ENCODE results near the gene ETF1. TPM values are rescaled to one million over a fixed set of nuclear protein-coding genes. Genes with fewer than 3 reads are reported as not detected.

The ETF1 gene
- polyA plus RNA-seq = 10 to 100 TPM; 40.7 to 57.6 (median 53.1) TPM
- long read RNA-seq, donor 1, transcript ETF1-201 (11 exons, 3,742 nt) = major isoform, 13 of 31 reads
- long read RNA-seq, donor 1, partial matches to known transcripts = 17 of 31 reads
- long read RNA-seq, donor 1, other reads (novel, unspliced or antisense) = 0 of 31 reads
- long read RNA-seq, donor 2, partial matches to known transcripts = 0 of 3 reads
- long read RNA-seq, donor 2, other reads (novel, unspliced or antisense) = 0 of 3 reads
- long read RNA-seq, donor 3, transcript ETF1-201 (11 exons, 3,742 nt) = major isoform, 8 of 8 reads
- long read RNA-seq, donor 3, partial matches to known transcripts = 0 of 8 reads
- long read RNA-seq, donor 3, other reads (novel, unspliced or antisense) = 0 of 8 reads
- long read RNA-seq, donor 4 = 0 reads
- long read RNA-seq, donor 5, partial matches to known transcripts = 0 of 1 reads
- long read RNA-seq, donor 5, other reads (novel, unspliced or antisense) = 0 of 1 reads
- long read RNA-seq, donor 6, transcript ETF1-201 (11 exons, 3,742 nt) = major isoform, 8 of 13 reads
- long read RNA-seq, donor 6, partial matches to known transcripts = 5 of 13 reads
- long read RNA-seq, donor 6, other reads (novel, unspliced or antisense) = 0 of 13 reads
- long read RNA-seq, donor 7, transcript ETF1-201 (11 exons, 3,742 nt) = major isoform, 8 of 19 reads
- long read RNA-seq, donor 7, partial matches to known transcripts = 11 of 19 reads
- long read RNA-seq, donor 7, other reads (novel, unspliced or antisense) = 0 of 19 reads
- long read RNA-seq, donor 8 = 0 reads
- long read RNA-seq, donor 9, partial matches to known transcripts = 0 of 2 reads
- long read RNA-seq, donor 9, other reads (novel, unspliced or antisense) = 0 of 2 reads
- long read RNA-seq, donor 10, transcript ETF1-201 (11 exons, 3,742 nt) = major isoform, 5 of 11 reads
- long read RNA-seq, donor 10, partial matches to known transcripts = 6 of 11 reads
- long read RNA-seq, donor 10, other reads (novel, unspliced or antisense) = 0 of 11 reads

- WGBS, 3 donors = 0% methylated on average over 61 to 70 of the region's 70 CpGs
- H3K27ac ChIP-seq (ENCODE audit: low read depth in 1 of 3, low read length in 2 of 3) = peak within 1 kb of the TSS; percentile 85 to 99 (median 90)
- peak; percentile 100 for DNase-seq
- H3K9me3 ChIP-seq (ENCODE audit: control insufficient read depth in 2 of 2, insufficient read depth in 1 of 2, low read depth in 1 of 2, low read length in 1 of 2) = no peaks in the 10 kb centered on the region
- peaks cover 0 to 4% (median 0%) of the 10 kb centered on the region in 3 donors for H3K36me3 ChIP-seq (ENCODE audit: control insufficient read depth in 3 of 3, insufficient read depth in 2 of 3, low read depth in 1 of 3, low read length in 3 of 3)
- H3K27me3 ChIP-seq (ENCODE audit: control insufficient read depth in 3 of 3, insufficient read depth in 3 of 3, low read length in 3 of 3) = no peaks in the 10 kb centered on the region
- H3K4me1 ChIP-seq (ENCODE audit: control insufficient read depth in 3 of 3, insufficient read depth in 2 of 3, low read depth in 1 of 3, low read length in 2 of 3) = peaks cover 6 to 21% (median 19%) of the 10 kb centered on the region in 3 donors
- H3K4me3 ChIP-seq (ENCODE audit: low read depth in 1 of 3, low read length in 3 of 3) = peak within 1 kb of the TSS; percentile 89 to 95 (median 94)
- no peak for FAIRE-seq
Measured at GRCh38 chr5:138542956-138543729, at the start of gene ETF1. TSS of gene ETF1 (minus strand) at chr5:138543236. CDS start at chr5:138542918, 318 bp downstream.

- no peak overlapping the region for H3K4me3 ChIP-seq (ENCODE audit: low read depth in 1 of 3, low read length in 3 of 3)
- FAIRE-seq = no peak
- no peak for DNase-seq
- WGBS, 3 donors = 91 to 98% (median 95%) methylated on average over 2 of the region's 2 CpGs
- H3K4me1 ChIP-seq (ENCODE audit: control insufficient read depth in 3 of 3, insufficient read depth in 2 of 3, low read depth in 1 of 3, low read length in 2 of 3) = peaks cover 0 to 7% (median 2%) of the 10 kb centered on the region in 3 donors
- no peak overlapping the region for H3K27ac ChIP-seq (ENCODE audit: low read depth in 1 of 3, low read length in 2 of 3)
- no peaks in the 10 kb centered on the region for H3K36me3 ChIP-seq (ENCODE audit: control insufficient read depth in 3 of 3, insufficient read depth in 2 of 3, low read depth in 1 of 3, low read length in 3 of 3)
- no peaks in the 10 kb centered on the region for H3K27me3 ChIP-seq (ENCODE audit: control insufficient read depth in 3 of 3, insufficient read depth in 3 of 3, low read length in 3 of 3)
- H3K9me3 ChIP-seq (ENCODE audit: control insufficient read depth in 2 of 2, insufficient read depth in 1 of 2, low read depth in 1 of 2, low read length in 1 of 2) = no peaks in the 10 kb centered on the region
Measured at GRCh38 chr5:138588013-138588788, 45.2 kb upstream of the ETF1 start.

GRCh38 chr5:138585157-138585556 is 42.1 kb upstream of the ETF1 start:
- FAIRE-seq (no peak), DNase-seq (no peak)
- Histone ChIP-seq H3K27me3 (ENCODE audit: control insufficient read depth in 3 of 3, insufficient read depth in 3 of 3, low read length in 3 of 3) (no peaks in the 10 kb centered on the region), H3K4me3 (ENCODE audit: low read depth in 1 of 3, low read length in 3 of 3) (no peak overlapping the region), H3K4me1 (ENCODE audit: control insufficient read depth in 3 of 3, insufficient read depth in 2 of 3, low read depth in 1 of 3, low read length in 2 of 3) (peaks cover 0 to 7% (median 2%) of the 10 kb centered on the region in 3 donors), H3K36me3 (ENCODE audit: control insufficient read depth in 3 of 3, insufficient read depth in 2 of 3, low read depth in 1 of 3, low read length in 3 of 3) (no peaks in the 10 kb centered on the region), H3K27ac (ENCODE audit: low read depth in 1 of 3, low read length in 2 of 3) (no peak overlapping the region), H3K9me3 (ENCODE audit: control insufficient read depth in 2 of 2, insufficient read depth in 1 of 2, low read depth in 1 of 2, low read length in 1 of 2) (no peaks in the 10 kb centered on the region)

GRCh38 chr5:138583984-138584637 is 41.1 kb upstream of the ETF1 start:
- FAIRE-seq (no peak), DNase-seq (no peak)
- WGBS, 3 donors = 46 to 64% (median 48%) methylated on average over 8 of the region's 8 CpGs
- Histone ChIP-seq H3K27ac (ENCODE audit: low read depth in 1 of 3, low read length in 2 of 3) (no peak overlapping the region), H3K36me3 (ENCODE audit: control insufficient read depth in 3 of 3, insufficient read depth in 2 of 3, low read depth in 1 of 3, low read length in 3 of 3) (no peaks in the 10 kb centered on the region), H3K9me3 (ENCODE audit: control insufficient read depth in 2 of 2, insufficient read depth in 1 of 2, low read depth in 1 of 2, low read length in 1 of 2) (no peaks in the 10 kb centered on the region), H3K4me3 (ENCODE audit: low read depth in 1 of 3, low read length in 3 of 3) (no peak overlapping the region), H3K27me3 (ENCODE audit: control insufficient read depth in 3 of 3, insufficient read depth in 3 of 3, low read length in 3 of 3) (no peaks in the 10 kb centered on the region), H3K4me1 (ENCODE audit: control insufficient read depth in 3 of 3, insufficient read depth in 2 of 3, low read depth in 1 of 3, low read length in 2 of 3) (peaks cover 0 to 7% (median 2%) of the 10 kb centered on the region in 3 donors)

GRCh38 chr5:138582959-138583358 is 39.9 kb upstream of the ETF1 start:
- FAIRE-seq = no peak
- no peaks in the 10 kb centered on the region for H3K36me3 ChIP-seq (ENCODE audit: control insufficient read depth in 3 of 3, insufficient read depth in 2 of 3, low read depth in 1 of 3, low read length in 3 of 3)
- WGBS, 3 donors = 90 to 97% (median 93%) methylated on average over 3 of the region's 3 CpGs

GRCh38 chr5:138580777-138581176 is 37.7 kb upstream of the ETF1 start:
- peaks cover 0 to 5% of the 10 kb centered on the region in 2 donors for H3K9me3 ChIP-seq (ENCODE audit: control insufficient read depth in 2 of 2, insufficient read depth in 1 of 2, low read depth in 1 of 2, low read length in 1 of 2)
- no peak for DNase-seq
- no peak overlapping the region for H3K27ac ChIP-seq (ENCODE audit: low read depth in 1 of 3, low read length in 2 of 3)
- no peak for FAIRE-seq
- H3K4me3 ChIP-seq (ENCODE audit: low read depth in 1 of 3, low read length in 3 of 3) = no peak overlapping the region
- peaks cover 0 to 10% (median 2%) of the 10 kb centered on the region in 3 donors for H3K4me1 ChIP-seq (ENCODE audit: control insufficient read depth in 3 of 3, insufficient read depth in 2 of 3, low read depth in 1 of 3, low read length in 2 of 3)
- no peaks in the 10 kb centered on the region for H3K36me3 ChIP-seq (ENCODE audit: control insufficient read depth in 3 of 3, insufficient read depth in 2 of 3, low read depth in 1 of 3, low read length in 3 of 3)
- H3K27me3 ChIP-seq (ENCODE audit: control insufficient read depth in 3 of 3, insufficient read depth in 3 of 3, low read length in 3 of 3) = no peaks in the 10 kb centered on the region

More at GRCh38 chr5:138582959-138583358, 39.9 kb upstream of the ETF1 start:
- Histone ChIP-seq H3K27me3 (ENCODE audit: control insufficient read depth in 3 of 3, insufficient read depth in 3 of 3, low read length in 3 of 3) (no peaks in the 10 kb centered on the region), H3K4me1 (ENCODE audit: control insufficient read depth in 3 of 3, insufficient read depth in 2 of 3, low read depth in 1 of 3, low read length in 2 of 3) (peaks cover 0 to 7% (median 2%) of the 10 kb centered on the region in 3 donors), H3K27ac (ENCODE audit: low read depth in 1 of 3, low read length in 2 of 3) (no peak overlapping the region), H3K4me3 (ENCODE audit: low read depth in 1 of 3, low read length in 3 of 3) (no peak overlapping the region), H3K9me3 (ENCODE audit: control insufficient read depth in 2 of 2, insufficient read depth in 1 of 2, low read depth in 1 of 2, low read length in 1 of 2) (no peaks in the 10 kb centered on the region)
- DNase-seq = no peak

- Histone ChIP-seq H3K4me3 (ENCODE audit: low read depth in 1 of 3, low read length in 3 of 3) (no peak overlapping the region), H3K9me3 (ENCODE audit: control insufficient read depth in 2 of 2, insufficient read depth in 1 of 2, low read depth in 1 of 2, low read length in 1 of 2) (peaks cover 0 to 5% of the 10 kb centered on the region in 2 donors), H3K4me1 (ENCODE audit: control insufficient read depth in 3 of 3, insufficient read depth in 2 of 3, low read depth in 1 of 3, low read length in 2 of 3) (peaks cover 0 to 7% (median 2%) of the 10 kb centered on the region in 3 donors), H3K27me3 (ENCODE audit: control insufficient read depth in 3 of 3, insufficient read depth in 3 of 3, low read length in 3 of 3) (no peaks in the 10 kb centered on the region), H3K36me3 (ENCODE audit: control insufficient read depth in 3 of 3, insufficient read depth in 2 of 3, low read depth in 1 of 3, low read length in 3 of 3) (no peaks in the 10 kb centered on the region), H3K27ac (ENCODE audit: low read depth in 1 of 3, low read length in 2 of 3) (no peak overlapping the region)
- 89 to 93% (median 91%) methylated on average over 2 of the region's 2 CpGs for WGBS, 3 donors
- FAIRE-seq (no peak), DNase-seq (no peak)
Measured at GRCh38 chr5:138580001-138580400, 37.0 kb upstream of the ETF1 start.
